NT2/D1 (cell line): Measurements from ENCODE around the gene MPRIP.

Experiments used
- SUZ12 ChIP-seq: IDR thresholded peaks from 2 replicates; pipeline ENCODE4 v1.6.1; 2011; ENCODE audit not compliant: insufficient read length, insufficient read depth; ENCODE audit errors: extremely low read depth
- YY1 ChIP-seq: IDR thresholded peaks from 2 replicates; pipeline ENCODE4 v1.6.1; 2011; ENCODE audit not compliant: insufficient read length, insufficient read depth
- ZNF274 ChIP-seq: IDR thresholded peaks from 2 replicates; pipeline ENCODE4 v1.6.1; 2011; ENCODE audit warnings: mild to moderate bottlenecking, low read depth, low read length

DNA sequence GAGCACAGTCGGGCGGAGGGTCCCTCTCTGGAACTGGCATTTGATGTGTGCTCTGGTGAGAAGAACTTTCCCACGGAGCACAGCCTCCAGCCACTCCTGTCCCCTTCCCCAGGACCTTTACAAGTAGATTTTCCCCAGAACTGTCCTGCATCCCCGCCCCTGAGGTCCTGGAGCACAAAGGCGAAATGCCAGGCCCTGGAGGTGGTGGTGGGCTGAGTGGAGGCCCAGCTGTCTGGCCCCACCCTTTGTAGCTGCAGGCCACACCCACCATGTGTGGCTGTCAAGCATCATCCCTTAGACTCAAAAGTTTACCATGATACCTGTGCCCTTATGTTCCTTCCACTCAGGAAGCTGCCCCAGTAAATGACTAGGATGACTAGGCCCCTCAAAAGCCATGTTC lies 126.1 kb downstream of the MPRIP start:
- TF ChIP-seq SUZ12, result no peak
- no peak for TF ChIP-seq YY1
- no peak for TF ChIP-seq ZNF274
